Fibroblast of skin of left biceps (primary cell): Measurements from ENCODE around the gene SLPI.

ENCODE experiments used
- DNase-seq, 2 experiments: peaks; one replicate each; pipeline ENCODE4 v3.0.0-alpha.2; 2013; ENCODE audit warnings: low read depth in 2 of 2

Gene SLPI, protein sequence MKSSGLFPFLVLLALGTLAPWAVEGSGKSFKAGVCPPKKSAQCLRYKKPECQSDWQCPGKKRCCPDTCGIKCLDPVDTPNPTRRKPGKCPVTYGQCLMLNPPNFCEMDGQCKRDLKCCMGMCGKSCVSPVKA

GRCh38 chr20:45254383-45255262, at the start of gene SLPI:
TSS of gene SLPI (minus strand) at chr20:45254564. CDS start at chr20:45254543, 21 bp downstream.
- DNase-seq, result no peak

DNA sequence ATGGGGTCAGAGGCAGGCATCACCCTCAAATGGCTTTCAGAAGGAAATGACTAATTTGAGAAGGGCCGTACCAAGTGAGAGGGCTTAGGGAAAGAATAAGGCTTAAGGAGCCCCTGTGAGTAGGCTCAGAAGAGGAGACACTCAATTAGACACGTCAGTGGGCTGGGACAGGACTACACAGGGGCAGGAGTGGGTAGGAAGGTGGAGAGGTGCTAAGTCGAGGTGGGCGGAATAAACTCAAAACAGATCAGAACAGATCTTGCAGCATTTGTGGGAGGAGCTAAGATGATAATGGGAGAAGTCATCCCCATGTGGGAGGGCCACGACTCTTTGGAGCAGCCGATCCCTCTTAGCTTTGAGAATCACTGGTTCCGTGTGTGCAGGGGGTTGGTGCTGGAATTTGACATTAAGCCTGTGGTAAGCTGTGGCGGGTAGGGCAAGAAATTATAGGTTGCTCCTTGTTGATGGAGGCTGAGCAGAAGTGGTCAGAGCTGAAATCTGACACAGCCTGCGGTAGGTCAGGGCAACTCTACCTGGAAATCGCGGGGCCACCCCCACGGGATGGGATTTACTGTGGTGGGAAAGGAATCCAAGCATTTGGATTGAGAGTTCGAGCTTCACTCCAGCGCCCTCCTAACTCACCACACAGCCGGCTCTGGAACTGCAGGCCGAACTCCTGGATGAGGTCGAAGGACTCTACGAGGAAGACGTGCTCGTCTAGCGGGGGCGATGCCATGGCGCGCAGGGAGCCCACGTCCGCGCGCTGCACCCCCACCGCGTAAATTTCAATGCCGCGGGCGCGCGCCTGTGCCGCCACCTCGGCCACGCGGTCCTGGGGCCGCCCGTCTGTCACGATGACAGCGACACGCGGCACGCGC, 49.5 kb upstream of the SLPI start:
- DNase-seq, result no peak

GRCh38 chr20:45301824-45302271, 47.5 kb upstream of the SLPI start:
- no peak for DNase-seq

GRCh38 chr20:45300961-45301360, 46.6 kb upstream of the SLPI start:
- DNase-seq, result no peak

GRCh38 chr20:45299786-45300185, 45.4 kb upstream of the SLPI start:
- DNase-seq, result no peak

DNA sequence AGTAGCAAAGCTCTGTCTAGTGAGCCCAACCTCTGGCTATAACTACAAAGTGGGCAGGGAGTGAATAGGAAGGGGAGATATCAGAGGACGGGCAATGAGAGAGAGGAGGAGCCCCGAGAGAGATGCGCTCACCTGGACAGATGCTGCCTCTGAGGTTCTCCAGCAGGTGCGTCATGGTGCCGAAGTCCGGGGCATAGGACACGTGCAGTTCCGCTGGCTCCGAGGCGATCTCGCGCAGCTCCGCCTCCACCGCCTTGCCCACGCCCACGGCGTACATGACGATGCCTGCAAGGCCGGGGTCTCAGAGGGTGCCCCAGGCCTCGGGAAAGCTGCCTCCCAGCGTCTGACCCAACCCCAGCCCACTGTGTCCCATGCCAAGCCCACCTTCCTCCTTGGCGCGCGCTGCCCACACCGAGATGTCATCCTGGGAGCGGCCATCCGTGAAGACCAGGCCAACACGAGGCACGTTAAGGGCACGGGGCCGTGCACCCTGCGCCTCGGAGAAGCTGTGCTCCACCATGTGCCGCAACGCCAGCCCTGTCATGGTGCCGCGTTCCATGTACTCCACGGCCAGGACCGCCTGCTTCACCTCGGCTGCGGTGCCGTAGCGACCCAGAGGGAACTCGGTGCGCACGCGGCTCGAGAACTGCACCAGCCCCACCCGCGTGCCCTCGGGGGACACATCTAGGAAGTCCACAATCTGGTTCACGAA, 43.6 kb upstream of the SLPI start:
- no peak for DNase-seq

DNA sequence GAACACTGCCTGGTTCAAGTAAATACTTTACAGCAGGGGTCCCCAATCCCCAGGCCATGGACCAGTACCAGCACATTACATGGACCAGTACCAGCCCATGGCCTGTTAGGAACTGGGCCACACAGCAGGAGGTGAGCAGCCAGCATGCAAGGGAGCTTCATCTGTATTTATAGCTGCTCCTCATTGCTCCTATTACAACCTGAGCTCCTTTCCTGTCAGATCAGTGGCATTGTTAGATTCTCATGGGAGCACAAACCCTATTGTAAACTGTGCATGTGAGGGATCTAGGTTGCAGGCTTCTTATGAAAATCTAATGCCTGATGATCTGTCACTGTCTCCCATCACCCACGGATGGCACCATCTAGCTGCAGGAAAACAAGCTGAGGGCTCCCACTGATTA, 40.3 kb upstream of the SLPI start:
- no peak for DNase-seq

DNA sequence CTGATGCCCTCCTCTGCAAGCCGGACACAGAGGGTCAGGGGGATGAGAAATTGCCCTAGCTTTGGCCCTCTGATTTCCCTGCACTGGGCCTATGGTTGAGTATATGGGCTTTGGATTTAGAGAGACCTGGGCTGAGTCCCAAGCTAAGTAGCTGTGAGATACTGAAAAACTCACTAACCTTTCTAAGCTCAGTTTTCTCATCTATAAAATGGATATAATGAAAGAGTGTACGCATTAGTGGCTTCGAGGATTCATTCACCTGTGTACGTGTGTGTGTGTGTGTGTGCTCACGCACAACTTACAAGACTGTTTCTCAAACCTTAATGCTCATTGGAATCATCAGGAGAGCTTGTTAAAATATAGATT, 39.6 kb upstream of the SLPI start:
- no peak for DNase-seq

DNA sequence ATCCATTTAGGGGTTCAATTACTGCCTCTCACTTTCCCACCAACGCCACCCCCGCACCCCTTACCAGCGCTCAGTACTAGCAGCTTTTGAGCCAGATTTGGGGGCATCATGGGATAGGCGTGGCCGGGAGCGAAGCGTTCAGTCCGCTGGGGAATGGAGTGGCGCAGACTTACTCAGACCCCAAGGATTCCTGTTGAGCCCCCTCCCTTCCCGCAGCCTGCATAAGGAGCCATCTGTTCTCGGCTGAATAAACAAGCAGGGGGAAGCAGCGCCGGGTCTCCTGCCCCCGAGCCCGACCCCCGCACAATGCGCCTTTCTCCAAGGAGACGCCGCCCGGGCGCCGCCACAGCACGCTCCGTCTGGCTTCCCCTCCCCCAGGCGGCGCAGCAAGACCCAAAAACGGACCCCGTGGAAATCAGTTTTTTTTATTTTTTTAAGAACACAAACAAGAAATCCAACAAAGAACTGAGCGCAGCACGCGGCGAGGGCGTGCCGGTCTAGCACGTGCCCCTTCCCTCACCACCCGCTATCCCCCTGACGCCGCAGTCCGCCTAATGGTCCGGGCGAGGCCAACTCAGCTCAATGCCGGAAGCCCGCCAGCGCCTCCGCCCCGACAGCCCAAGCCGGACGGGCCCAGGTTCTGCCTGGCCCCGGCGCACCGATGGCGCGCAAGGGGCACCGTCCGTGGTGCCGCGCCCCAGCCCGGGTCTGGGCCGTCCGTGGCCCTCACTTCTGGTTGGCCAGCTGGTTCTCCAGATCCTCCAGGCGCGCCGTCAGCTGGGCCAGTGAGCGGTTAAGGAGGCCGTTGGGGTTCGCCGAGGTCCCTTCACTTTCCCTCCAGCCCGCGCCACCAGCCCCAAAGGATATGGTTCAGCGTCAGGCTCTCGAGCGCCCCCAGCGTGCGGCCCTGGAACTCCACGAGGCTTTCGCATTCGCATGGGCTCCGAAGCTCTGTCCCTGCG, 39.0 kb upstream of the SLPI start:
- DNase-seq, result peak; percentile 4 to 13

DNA sequence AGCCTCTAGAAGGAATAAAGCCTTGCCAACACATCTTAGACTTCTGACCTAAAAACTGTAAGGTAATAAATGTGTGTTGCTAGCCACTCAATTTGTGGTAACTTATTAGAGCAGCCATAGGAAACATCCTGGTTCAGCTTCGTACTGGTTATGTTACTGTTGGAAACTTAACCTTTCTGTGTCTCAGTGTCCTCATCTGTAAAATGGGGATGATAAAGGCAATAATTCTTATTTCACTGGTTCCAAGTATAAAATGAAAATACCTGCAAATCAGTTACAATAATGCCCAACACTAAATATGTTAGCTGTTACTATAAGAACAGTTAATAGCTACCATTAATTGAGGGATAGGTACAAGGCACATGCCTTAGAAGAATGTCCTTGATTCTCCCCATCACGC, 38.0 kb upstream of the SLPI start:
- no peak for DNase-seq

- DNase-seq, result no peak
These were observed 37.2 kb upstream of the SLPI start for GRCh38 chr20:45291526-45291925.

- DNase-seq, result peak; percentile 23 to 28
These were observed 36.5 kb upstream of the SLPI start for GRCh38 chr20:45290677-45291355.

DNA sequence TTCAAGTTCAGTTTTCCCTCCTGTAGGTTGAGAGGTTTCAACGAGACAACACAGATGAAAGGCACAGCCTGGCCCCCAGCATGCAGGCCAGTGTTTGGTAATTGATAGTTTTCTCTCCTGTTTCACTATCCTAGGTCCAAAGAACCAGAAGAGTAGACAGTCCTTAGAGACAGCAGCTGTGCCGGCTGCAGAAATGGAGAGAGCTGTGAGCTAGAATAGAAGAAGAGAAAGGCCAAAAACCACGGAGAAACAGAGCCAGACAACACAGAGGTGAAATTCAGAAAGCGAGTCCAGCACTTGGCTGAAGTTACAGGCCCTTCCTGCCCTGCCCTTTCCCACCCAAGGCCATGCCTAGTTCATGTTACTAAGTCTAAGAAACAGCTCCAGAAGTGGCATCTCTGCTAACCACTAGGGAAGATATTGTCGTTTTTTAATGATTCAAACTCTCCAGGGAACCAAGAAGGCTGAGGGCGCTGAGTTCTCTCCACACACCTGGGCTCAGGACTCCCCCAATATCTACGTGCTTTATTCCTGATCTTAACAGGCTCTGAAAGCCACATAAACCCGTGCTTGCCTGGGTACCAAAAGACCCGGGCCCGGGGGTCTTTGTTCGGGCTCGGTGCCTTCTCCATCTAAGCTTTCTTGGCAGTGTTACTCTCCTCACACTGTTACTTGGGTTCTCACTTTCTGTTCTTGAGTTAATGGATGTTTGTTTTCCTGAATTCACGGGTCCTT, 35.7 kb upstream of the SLPI start:
- no peak for DNase-seq

GRCh38 chr20:45288860-45289259, 34.5 kb upstream of the SLPI start:
- no peak for DNase-seq

GRCh38 chr20:45288376-45288775, 34.0 kb upstream of the SLPI start:
- DNase-seq, result no peak

- DNase-seq, result no peak
These were observed 29.2 kb upstream of the SLPI start for GRCh38 chr20:45283551-45284057.

GRCh38 chr20:45282700-45283550, 28.6 kb upstream of the SLPI start:
- no peak for DNase-seq

DNA sequence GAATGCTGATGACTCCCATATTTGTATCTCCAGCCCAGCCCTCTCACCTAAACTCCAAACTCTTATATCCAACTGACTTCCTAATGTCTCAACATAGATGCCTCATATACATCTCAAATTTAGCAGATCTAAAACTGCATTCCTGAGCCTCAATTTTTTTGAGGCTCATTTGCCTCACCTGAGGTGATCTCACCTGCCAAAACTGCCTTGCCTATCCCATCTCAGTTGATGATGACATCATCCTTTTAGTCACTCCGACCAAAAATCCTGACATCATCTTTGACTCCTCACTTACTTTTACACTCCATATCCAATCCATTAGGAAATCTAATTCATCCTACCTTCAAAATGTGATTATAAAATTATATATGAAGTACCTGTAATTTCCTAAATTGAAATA, 25.6 kb upstream of the SLPI start:
- no peak for DNase-seq
